H9 (cell line): Measurements from ENCODE around the gene SMCHD1. TPM values are rescaled to one million over a fixed set of nuclear protein-coding genes. Genes with fewer than 3 reads are reported as not detected.
A peak's percentile ranks its signal among the peaks of the same experiment; 100 is the strongest.

Source experiments
- DNase-seq: peaks from one replicate; pipeline ENCODE4 v3.0.0-alpha.2; 2017
- H2AFZ ChIP-seq: one replicate; pipeline ENCODE4 v1.6.1; 2013; ENCODE audit warnings: mild to moderate bottlenecking, low read length, control low read depth, moderate library complexity
- H2AK5ac ChIP-seq: 2 replicates; pipeline ENCODE4 v1.6.1; 2013; ENCODE audit warnings: low read length, control low read depth, mixed read lengths; ENCODE audit not compliant: insufficient read length
- H2BK120ac ChIP-seq: one replicate; pipeline ENCODE4 v1.6.1; 2013; ENCODE audit warnings: low read depth, mild to moderate bottlenecking, low read length, control low read depth, inconsistent platforms; ENCODE audit not compliant: poor library complexity, severe bottlenecking
- H2BK12ac ChIP-seq: 2 replicates; pipeline ENCODE4 v1.6.1; 2013; ENCODE audit warnings: low read length, control low read depth, mixed read lengths, low read depth; ENCODE audit not compliant: insufficient read length
- H2BK15ac ChIP-seq: 2 replicates; pipeline ENCODE4 v1.6.1; 2013; ENCODE audit warnings: low read depth, low read length, control low read depth
- H2BK20ac ChIP-seq: one replicate; pipeline ENCODE4 v1.6.1; 2013; ENCODE audit warnings: low read depth, mild to moderate bottlenecking, low read length, control low read depth, inconsistent platforms; ENCODE audit not compliant: poor library complexity, severe bottlenecking
- H2BK5ac ChIP-seq: 2 replicates; pipeline ENCODE4 v1.6.1; 2013; ENCODE audit warnings: low read length, control low read depth, mixed read lengths; ENCODE audit not compliant: insufficient read length
- H3K14ac ChIP-seq: 2 replicates; pipeline ENCODE4 v1.6.1; 2013; ENCODE audit warnings: low read length, control low read depth; ENCODE audit not compliant: insufficient read depth
- H3K18ac ChIP-seq: 2 replicates; pipeline ENCODE4 v1.6.1; 2013; ENCODE audit warnings: low read depth, mild to moderate bottlenecking, mixed read lengths, low read length, control low read depth; ENCODE audit not compliant: insufficient read length
- H3K23ac ChIP-seq: 2 replicates; pipeline ENCODE4 v1.6.1; 2013; ENCODE audit warnings: low read length, control low read depth, mixed read lengths, low read depth; ENCODE audit not compliant: insufficient read length
- H3K23me2 ChIP-seq: 2 replicates; pipeline ENCODE4 v1.6.1; 2013; ENCODE audit warnings: low read depth, mild to moderate bottlenecking, mixed read lengths, low read length, control low read depth; ENCODE audit not compliant: insufficient read length, poor library complexity, severe bottlenecking
- H3K27ac ChIP-seq: 2 replicates; pipeline ENCODE4 v1.5.1; 2013; ENCODE audit warnings: low read length, control low read depth, mixed read lengths, low read depth; ENCODE audit not compliant: insufficient read length
- H3K27me3 ChIP-seq: 2 replicates; pipeline ENCODE4 v1.6.1; 2013; ENCODE audit warnings: low read length, control low read depth, inconsistent platforms; ENCODE audit not compliant: insufficient read depth
- H3K4ac ChIP-seq: 2 replicates; pipeline ENCODE4 v1.6.1; 2013; ENCODE audit warnings: low read depth, mild to moderate bottlenecking, control low read depth, inconsistent platforms, low read length, moderate library complexity
- H3K4me1 ChIP-seq: 2 replicates; pipeline ENCODE4 v1.6.1; 2013; ENCODE audit warnings: low read length, control low read depth, inconsistent platforms; ENCODE audit not compliant: insufficient read depth
- H3K4me2 ChIP-seq: 2 replicates; pipeline ENCODE4 v1.6.1; 2013; ENCODE audit warnings: low read length, control low read depth, mixed read lengths; ENCODE audit not compliant: insufficient read length, insufficient read depth
- H3K56ac ChIP-seq: 2 replicates; pipeline ENCODE4 v1.6.1; 2013; ENCODE audit warnings: low read depth, mild to moderate bottlenecking, mixed read lengths, low read length, control low read depth; ENCODE audit not compliant: insufficient read length
- H3K79me1 ChIP-seq: 2 replicates; pipeline ENCODE4 v1.6.1; 2013; ENCODE audit warnings: low read depth, mild to moderate bottlenecking, moderate library complexity, low read length, control low read depth, inconsistent platforms; ENCODE audit not compliant: insufficient read depth, poor library complexity, severe bottlenecking
- H3K79me2 ChIP-seq: 2 replicates; pipeline ENCODE4 v1.6.1; 2013; ENCODE audit warnings: low read length, control low read depth, inconsistent platforms; ENCODE audit not compliant: insufficient read depth
- H3K9ac ChIP-seq: 2 replicates; pipeline ENCODE4 v1.6.1; 2013; ENCODE audit warnings: low read length, control low read depth, mixed read lengths; ENCODE audit not compliant: insufficient read length; ENCODE audit errors: extremely low read depth
- H3K9me3 ChIP-seq: one replicate; pipeline ENCODE4 v1.6.1; 2013; ENCODE audit warnings: low read depth, low read length, inconsistent platforms; ENCODE audit not compliant: control insufficient read depth
- H3T11ph ChIP-seq: one replicate; pipeline ENCODE4 v1.6.1; 2013; ENCODE audit warnings: mild to moderate bottlenecking, low read length, control low read depth, inconsistent platforms
- H4K20me1 ChIP-seq: one replicate; pipeline ENCODE4 v1.6.1; 2013; ENCODE audit not compliant: control insufficient read depth, insufficient read length, insufficient read depth
- H4K5ac ChIP-seq: 2 replicates; pipeline ENCODE4 v1.6.1; 2013; ENCODE audit warnings: low read depth, mild to moderate bottlenecking, mixed read lengths, low read length, control low read depth; ENCODE audit not compliant: insufficient read length
- H4K8ac ChIP-seq: replicated peaks from 2 replicates; pipeline ENCODE4 v1.6.1; 2013; ENCODE audit warnings: low read length, control low read depth, mixed read lengths, low read depth; ENCODE audit not compliant: insufficient read length
- H4K91ac ChIP-seq: 2 replicates; pipeline ENCODE4 v1.6.1; 2013; ENCODE audit warnings: low read depth, mild to moderate bottlenecking, moderate library complexity, mixed read lengths, low read length, control low read depth; ENCODE audit not compliant: insufficient read length
- H3K27ac Mint-ChIP-seq, 3 experiments: 2 replicates in 2 of 3; 3 replicates in 1 of 3; pipeline ENCODE4 v1.8.0; 2020 to 2021; ENCODE audit warnings: mixed read lengths in 3 of 3, mild to moderate bottlenecking in 1 of 3, moderate library complexity in 1 of 3
- H3K27me3 Mint-ChIP-seq: 2 replicates; pipeline ENCODE4 v1.8.0; 2021; ENCODE audit warnings: low read depth, mild to moderate bottlenecking, moderate library complexity, mixed read lengths
- H3K36me3 Mint-ChIP-seq, 3 experiments: 2 replicates in 2 of 3; 3 replicates in 1 of 3; pipeline ENCODE4 v1.8.0; 2020 to 2021; ENCODE audit warnings: low read depth in 3 of 3, mixed read lengths in 3 of 3; ENCODE audit not compliant: insufficient read depth in 1 of 3
- H3K4me1 Mint-ChIP-seq, 2 experiments: 2 replicates each; pipeline ENCODE4 v1.8.0; 2020; ENCODE audit warnings: mixed read lengths in 2 of 2
- H3K4me3 Mint-ChIP-seq, 2 experiments: 2 replicates in 1 of 2; 3 replicates in 1 of 2; pipeline ENCODE4 v1.8.0; 2020 to 2021; ENCODE audit warnings: mild to moderate bottlenecking in 2 of 2, mixed read lengths in 2 of 2, moderate library complexity in 1 of 2
- H3K9me3 Mint-ChIP-seq, 2 experiments: 2 replicates in 1 of 2; 3 replicates in 1 of 2; pipeline ENCODE4 v1.8.0; 2020; ENCODE audit warnings: mild to moderate bottlenecking in 2 of 2, mixed read lengths in 2 of 2, moderate library complexity in 1 of 2
- WGBS: extraction: QIAGEN DNeasy Blood & Tissue Kit; methylation state at CpG from one replicate; pipeline ENCODE4 v1.1.7; 2013; ENCODE audit warnings: missing lambda C conversion rate, low lambda C conversion rate, mixed read lengths; ENCODE audit not compliant: insufficient read length; ENCODE audit errors: extremely low coverage; 5-methylcytosine and 5-hydroxymethylcytosine counted together
- total RNA-seq: library from RNA; stranded (reverse); gene quantifications from 2 replicates; pipeline ENCODE4 v1.2.1, GENCODE V29; 2021
- TF ChIP-seq, protein P1 (sequence below): fragments of 200-600 bp; sonication (generic); conservative IDR thresholded peaks from 3 replicates; pipeline ENCODE4 v1.8.0; 2021; ENCODE audit warnings: antibody characterized with exemption, mild to moderate bottlenecking

The SMCHD1 gene
- total RNA-seq, 1 experiment from 2014 or later: 53.5 TPM

DNA sequence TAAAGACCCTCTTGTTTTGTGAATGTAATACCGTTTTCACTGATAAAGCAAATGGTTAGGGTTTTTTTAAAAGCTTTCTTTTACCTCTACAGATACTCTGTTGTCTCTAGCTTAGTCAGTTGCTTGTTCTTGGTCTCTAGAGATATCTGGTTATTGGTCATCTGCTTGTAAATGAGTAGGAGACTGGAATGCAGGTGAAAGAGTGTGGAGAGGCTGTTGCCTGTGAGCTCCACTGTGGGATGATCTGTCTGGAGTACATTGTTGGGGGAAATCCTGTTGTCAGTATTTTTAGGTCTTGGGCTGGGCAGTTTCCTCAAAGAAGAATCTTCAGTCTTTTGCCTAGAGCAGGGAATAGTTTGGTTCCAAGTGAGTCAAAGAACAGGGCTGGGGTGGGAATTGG lies 67.7 kb downstream of the SMCHD1 start:
- H2AK5ac ChIP-seq: no peak overlapping the region
- no peak overlapping the region for H4K8ac ChIP-seq
- H2AFZ ChIP-seq: no peak overlapping the region
- no peak overlapping the region for H3K27ac ChIP-seq
- H3K18ac ChIP-seq: no peak overlapping the region
- DNase-seq: no peak
- no peak overlapping the region for H3T11ph ChIP-seq
- no peaks in the 10 kb centered on the region for H4K20me1 ChIP-seq
- Mint-ChIP-seq H3K9me3 (no peaks in the 10 kb centered on the region; a peak in 1 of 5 replicates), H3K27ac (peak overlapping the region in 2 of 3 experiments; percentile 36 to 85; a peak in 5 of 7 replicates), H3K4me3 (no peak overlapping the region), H3K27me3 (no peaks in the 10 kb centered on the region), H3K4me1 (no peaks in the 10 kb centered on the region), H3K36me3 (peaks cover 13 to 62% (median 57%) of the 10 kb centered on the region in 3 experiments; a peak in 6 of 7 replicates)
- H3K4me2 ChIP-seq: no peak overlapping the region
- H3K23ac ChIP-seq: no peak overlapping the region
- no peak overlapping the region for H2BK120ac ChIP-seq
- H4K5ac ChIP-seq: no peak overlapping the region
- no peaks in the 10 kb centered on the region for H3K4me1 ChIP-seq
- no peak overlapping the region for H3K9ac ChIP-seq
- no peak overlapping the region for H2BK15ac ChIP-seq
- TF ChIP-seq, protein P1, sequence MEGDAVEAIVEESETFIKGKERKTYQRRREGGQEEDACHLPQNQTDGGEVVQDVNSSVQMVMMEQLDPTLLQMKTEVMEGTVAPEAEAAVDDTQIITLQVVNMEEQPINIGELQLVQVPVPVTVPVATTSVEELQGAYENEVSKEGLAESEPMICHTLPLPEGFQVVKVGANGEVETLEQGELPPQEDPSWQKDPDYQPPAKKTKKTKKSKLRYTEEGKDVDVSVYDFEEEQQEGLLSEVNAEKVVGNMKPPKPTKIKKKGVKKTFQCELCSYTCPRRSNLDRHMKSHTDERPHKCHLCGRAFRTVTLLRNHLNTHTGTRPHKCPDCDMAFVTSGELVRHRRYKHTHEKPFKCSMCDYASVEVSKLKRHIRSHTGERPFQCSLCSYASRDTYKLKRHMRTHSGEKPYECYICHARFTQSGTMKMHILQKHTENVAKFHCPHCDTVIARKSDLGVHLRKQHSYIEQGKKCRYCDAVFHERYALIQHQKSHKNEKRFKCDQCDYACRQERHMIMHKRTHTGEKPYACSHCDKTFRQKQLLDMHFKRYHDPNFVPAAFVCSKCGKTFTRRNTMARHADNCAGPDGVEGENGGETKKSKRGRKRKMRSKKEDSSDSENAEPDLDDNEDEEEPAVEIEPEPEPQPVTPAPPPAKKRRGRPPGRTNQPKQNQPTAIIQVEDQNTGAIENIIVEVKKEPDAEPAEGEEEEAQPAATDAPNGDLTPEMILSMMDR: no peak
- H3K56ac ChIP-seq: no peak overlapping the region
- H3K79me2 ChIP-seq: no peaks in the 10 kb centered on the region
- no CpG with 5 or more reads among the region's 1 CpG for WGBS
- no peak overlapping the region for H3K14ac ChIP-seq
- no peaks in the 10 kb centered on the region for H3K27me3 ChIP-seq
- H3K9me3 ChIP-seq: no peaks in the 10 kb centered on the region
- H3K4ac ChIP-seq: no peak overlapping the region
- H2BK12ac ChIP-seq: no peak overlapping the region
- no peak overlapping the region for H2BK20ac ChIP-seq
- no peak overlapping the region for H2BK5ac ChIP-seq
- no peaks in the 10 kb centered on the region for H3K79me1 ChIP-seq
- no peaks in the 10 kb centered on the region for H3K23me2 ChIP-seq
- H4K91ac ChIP-seq: no peak overlapping the region
